Measurements from ENCODE around the gene PPIP5K2. TPM values are rescaled to one million over a fixed set of nuclear protein-coding genes. Genes with fewer than 3 reads are reported as not detected.
A peak's percentile ranks its signal among the peaks of the same experiment; 100 is the strongest.
"Not testable (repeated sequence)": the region's sequence is repeated elsewhere in the genome, so short reads cannot be mapped to it uniquely, and the experiment has no call there.

The PPIP5K2 gene
- 10 to 100 TPM; 53.7 to 66.6 TPM for total RNA-seq

DNA sequence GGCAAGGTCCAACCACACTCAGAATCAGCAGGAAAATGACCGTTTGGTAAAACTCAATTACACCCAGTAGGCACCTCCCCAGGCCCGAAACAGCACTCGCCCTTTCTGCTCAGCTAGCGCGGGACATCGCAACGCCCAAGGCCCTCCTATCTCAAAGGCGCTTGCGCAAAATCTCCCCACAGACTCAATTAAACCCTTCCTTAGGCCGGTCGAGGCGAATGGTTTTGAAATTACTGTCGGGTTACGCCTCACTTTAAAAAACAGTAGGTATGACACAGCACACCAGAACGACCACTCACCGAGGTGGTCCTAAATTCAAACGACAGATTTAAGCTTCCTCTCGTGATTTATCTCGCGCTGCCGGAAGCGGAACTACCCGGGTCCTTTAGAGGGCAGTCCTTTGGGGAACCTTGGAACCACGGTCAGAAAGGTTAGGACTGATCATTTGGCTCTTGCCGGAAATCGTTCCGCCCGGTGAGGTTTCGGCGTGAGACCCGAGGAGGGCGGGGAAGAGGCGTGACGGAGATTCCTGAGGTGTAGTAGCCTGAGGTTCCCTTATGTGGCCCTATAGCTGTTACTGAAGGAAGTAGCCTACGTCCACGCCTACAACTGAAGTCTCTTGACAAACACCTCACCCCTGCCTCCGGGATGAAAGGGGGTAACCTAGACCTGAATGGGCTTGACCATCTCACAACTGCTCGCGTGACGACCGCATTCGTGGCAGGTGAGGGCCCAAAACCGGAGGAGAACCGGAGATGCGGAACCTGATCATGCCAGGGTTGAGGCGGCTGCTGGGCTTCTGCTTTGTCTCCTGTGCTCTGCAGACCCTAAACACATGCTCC lies at the start of gene PPIP5K2, which contains the start of gene GIN1:
TSS of gene PPIP5K2 (plus strand) at position 537 of the 842 bp plus-strand sequence. CDS start 9,289 bp downstream, outside the sequence.
TSS of gene GIN1 (minus strand) at position 374 of the 842 bp plus-strand sequence. CDS start 11,431 bp downstream, outside the sequence.
- CTCF ChIA-PET, result interaction anchor here (0.6 to 1.8 kb wide), 11 partner anchors 18 to 438 kb away, joined by 3 to 7 read pairs (median 3); partner anchors contain the start of gene MACIR
- POLR2A ChIA-PET, result interaction anchor here (0.6 to 3.3 kb wide), 27 partner anchors 9 to 824 kb away, joined by 3 to 33 read pairs (median 5); partner anchors contain the start of genes MACIR and SLCO4C1
- Mint-ChIP-seq H3K27me3 (no peaks in the 10 kb centered on the region), H3K36me3 (ENCODE audit: low read depth) (peaks cover 16% of the 10 kb centered on the region), H3K9me3 (no peaks in the 10 kb centered on the region), H3K4me1 (peaks cover 48% of the 10 kb centered on the region), H3K4me3 (peak within 1 kb of the TSS; percentile 92), H3K27ac (peak within 1 kb of the TSS; percentile 99)
- peak; percentile 98 for DNase-seq

DNA sequence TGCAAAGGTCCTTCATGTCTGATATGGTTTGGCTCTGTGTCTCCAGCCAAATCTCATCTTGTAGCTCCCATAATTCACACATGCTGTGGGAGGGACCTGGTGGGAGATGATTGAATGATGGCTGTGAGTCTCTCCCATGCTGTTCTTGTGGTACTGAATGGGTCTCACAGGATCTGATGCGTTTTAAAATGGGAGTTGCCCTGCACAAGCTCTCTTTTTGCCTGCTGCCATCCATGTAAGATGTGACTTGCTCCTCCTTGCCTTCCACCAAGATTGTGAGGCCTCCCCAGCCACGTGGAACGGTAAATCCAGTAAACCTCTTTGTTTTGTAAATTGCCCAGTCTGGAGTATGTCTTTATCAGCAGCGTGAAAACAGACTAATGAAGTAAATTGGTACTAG lies 46.6 kb upstream of the PPIP5K2 start:
- H3K27me3 Mint-ChIP-seq; DNase-seq; H3K4me3 Mint-ChIP-seq; POLR2A ChIA-PET; CTCF ChIA-PET; H3K4me1 Mint-ChIP-seq; H3K36me3 Mint-ChIP-seq (ENCODE audit: low read depth); H3K27ac Mint-ChIP-seq: not testable (repeated sequence)
- H3K9me3 Mint-ChIP-seq, result peaks cover 28% of the 10 kb centered on the region

DNA sequence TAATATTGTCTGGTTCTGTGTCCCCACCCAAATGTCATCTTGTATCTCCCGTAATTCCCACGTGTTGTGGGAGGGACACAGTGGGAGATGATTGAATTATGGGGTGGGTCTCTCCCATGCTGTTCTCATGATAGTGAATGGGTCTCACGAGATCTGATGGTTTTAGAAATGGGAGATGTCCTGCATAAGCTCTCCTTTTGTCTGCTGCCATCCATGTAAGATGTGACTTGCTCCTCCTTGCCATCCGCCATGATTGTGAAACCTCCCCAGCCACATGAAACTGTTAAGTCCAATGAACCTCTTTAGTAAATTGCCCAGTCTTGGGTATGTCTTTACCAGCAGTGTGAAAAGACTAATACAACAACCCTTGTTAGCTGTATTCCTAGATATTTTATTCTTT lies 44.7 kb upstream of the PPIP5K2 start:
- CTCF ChIA-PET, result no interaction called here
- Mint-ChIP-seq H3K4me3 (no peak overlapping the region), H3K4me1 (no peaks in the 10 kb centered on the region), H3K9me3 (peaks cover 30% of the 10 kb centered on the region), H3K36me3 (ENCODE audit: low read depth) (no peaks in the 10 kb centered on the region), H3K27ac (no peak overlapping the region), H3K27me3 (peaks cover 4% of the 10 kb centered on the region)
- POLR2A ChIA-PET, result no interaction called here
- no peak for DNase-seq

DNA sequence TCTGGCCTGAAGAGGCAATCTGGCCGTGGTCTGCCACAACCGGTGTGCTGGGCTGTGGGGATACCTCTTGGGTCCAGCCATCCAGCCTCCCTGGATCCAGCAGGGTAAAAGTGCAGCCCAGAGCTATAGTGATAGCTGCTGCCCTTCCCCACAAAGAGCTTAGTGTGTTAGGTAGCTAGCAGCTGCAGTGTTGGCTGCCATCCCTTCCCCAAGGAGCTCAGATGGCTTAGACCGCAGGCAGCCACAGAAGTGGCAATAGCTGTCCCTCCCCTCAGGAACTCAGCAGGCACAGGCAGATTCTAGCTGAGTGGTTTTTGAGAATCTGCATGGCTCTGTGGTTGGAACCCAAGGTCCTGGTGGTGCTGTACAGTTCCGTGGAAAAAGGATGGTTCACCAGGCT lies 40.3 kb upstream of the PPIP5K2 start:
- peaks cover 4% of the 10 kb centered on the region for H3K27me3 Mint-ChIP-seq
- H3K9me3 Mint-ChIP-seq, result peaks cover 39% of the 10 kb centered on the region
- no peak overlapping the region for H3K4me3 Mint-ChIP-seq
- H3K4me1 Mint-ChIP-seq, result no peaks in the 10 kb centered on the region
- ChIA-PET CTCF (no interaction called here), POLR2A (no interaction called here)
- H3K36me3 Mint-ChIP-seq (ENCODE audit: low read depth), result peaks cover 10% of the 10 kb centered on the region
- no peak overlapping the region for H3K27ac Mint-ChIP-seq
- DNase-seq, result no peak

DNA sequence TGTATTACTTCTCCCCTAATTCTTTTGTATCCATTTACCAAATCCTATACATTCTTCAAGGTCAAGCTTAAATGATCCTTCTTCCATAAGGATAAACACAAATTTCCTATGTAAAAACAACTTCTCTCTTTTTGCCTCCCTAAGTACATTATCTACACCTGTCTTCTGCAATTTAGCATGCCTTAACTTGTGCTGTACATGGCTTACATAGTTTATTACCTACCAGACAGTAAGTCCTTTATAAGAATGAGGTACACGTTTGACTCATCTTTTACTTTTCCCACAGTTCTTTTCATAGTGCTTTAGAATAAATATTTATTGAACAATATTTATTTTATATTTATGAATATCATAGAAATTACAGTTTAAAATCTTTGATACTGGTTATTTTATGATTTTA lies 33.6 kb upstream of the PPIP5K2 start:
- DNase-seq, result no peak
- peaks cover 31% of the 10 kb centered on the region for H3K36me3 Mint-ChIP-seq (ENCODE audit: low read depth)
- no peaks in the 10 kb centered on the region for H3K4me1 Mint-ChIP-seq
- no peak overlapping the region for H3K4me3 Mint-ChIP-seq
- H3K27me3 Mint-ChIP-seq, result no peaks in the 10 kb centered on the region
- POLR2A ChIA-PET, result no interaction called here
- H3K9me3 Mint-ChIP-seq, result peaks cover 14% of the 10 kb centered on the region
- no peak overlapping the region for H3K27ac Mint-ChIP-seq
- CTCF ChIA-PET, result no interaction called here

DNA sequence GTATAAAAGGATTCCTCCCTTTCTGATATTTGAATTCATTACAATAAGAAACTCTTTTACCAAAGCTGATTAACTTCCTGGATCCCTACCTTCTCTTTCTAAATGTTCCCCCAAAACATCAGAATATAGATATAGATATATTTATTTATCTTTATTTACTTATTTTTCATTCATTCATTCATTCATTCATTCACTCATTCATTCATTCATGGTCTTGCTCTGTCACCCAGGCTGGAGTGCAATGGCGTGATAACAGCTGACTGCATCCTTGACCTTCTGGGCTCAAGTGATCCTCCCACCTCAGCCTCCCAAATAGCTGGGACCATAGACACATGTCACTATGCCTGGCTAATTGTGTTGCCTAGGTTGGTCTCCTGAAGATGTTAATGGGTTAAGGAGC lies 30.8 kb upstream of the PPIP5K2 start:
- Mint-ChIP-seq H3K27ac (no peak overlapping the region), H3K9me3 (peaks cover under 1% of the 10 kb centered on the region), H3K36me3 (ENCODE audit: low read depth) (peaks cover 39% of the 10 kb centered on the region), H3K4me3 (no peak overlapping the region), H3K27me3 (no peaks in the 10 kb centered on the region), H3K4me1 (no peaks in the 10 kb centered on the region)
- ChIA-PET POLR2A (no interaction called here), CTCF (interaction anchor here (1.5 kb wide), 1 partner anchor 127 kb away, joined by 3 read pairs; no protein-coding TSS in a partner anchor)
- no peak for DNase-seq

DNA sequence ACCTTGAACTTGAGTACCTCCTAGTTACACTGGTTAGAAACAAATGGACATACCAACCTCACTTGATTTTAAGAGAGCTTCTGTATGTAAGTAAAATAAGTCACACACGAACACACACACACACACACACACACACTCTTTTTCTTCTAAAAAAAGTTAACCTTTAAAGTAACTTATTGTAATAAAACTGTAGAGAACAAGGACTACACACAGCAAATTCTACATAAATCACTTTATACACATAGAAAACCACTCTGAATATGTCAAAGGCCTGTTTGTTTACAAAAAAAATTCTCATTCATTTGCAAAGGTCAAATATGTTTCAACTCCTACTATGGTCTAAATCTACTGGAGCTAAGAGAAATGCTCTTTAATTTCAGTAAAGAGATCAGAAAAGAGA lies 29.3 kb upstream of the PPIP5K2 start:
- H3K4me1 Mint-ChIP-seq, result no peaks in the 10 kb centered on the region
- H3K27me3 Mint-ChIP-seq, result no peaks in the 10 kb centered on the region
- peaks cover 27% of the 10 kb centered on the region for H3K36me3 Mint-ChIP-seq (ENCODE audit: low read depth)
- H3K9me3 Mint-ChIP-seq, result no peaks in the 10 kb centered on the region
- ChIA-PET CTCF (interaction anchor here (1.5 kb wide), 1 partner anchor 125 kb away, joined by 3 read pairs; no protein-coding TSS in a partner anchor), POLR2A (no interaction called here)
- H3K4me3 Mint-ChIP-seq, result no peak overlapping the region
- no peak overlapping the region for H3K27ac Mint-ChIP-seq
- no peak for DNase-seq

- H3K36me3 Mint-ChIP-seq (ENCODE audit: low read depth), result peaks cover 24% of the 10 kb centered on the region
- H3K9me3 Mint-ChIP-seq, result no peaks in the 10 kb centered on the region
- H3K27me3 Mint-ChIP-seq, result no peaks in the 10 kb centered on the region
- no peak overlapping the region for H3K27ac Mint-ChIP-seq
- POLR2A ChIA-PET, result no interaction called here
- CTCF ChIA-PET, result no interaction called here
- H3K4me1 Mint-ChIP-seq, result no peaks in the 10 kb centered on the region
- no peak overlapping the region for H3K4me3 Mint-ChIP-seq
- no peak for DNase-seq
Observed at GRCh38 chr5:103092676-103093075, 27.4 kb upstream of the PPIP5K2 start.

- Mint-ChIP-seq H3K4me3 (no peak overlapping the region), H3K4me1 (no peaks in the 10 kb centered on the region), H3K9me3 (no peaks in the 10 kb centered on the region), H3K27ac (no peak overlapping the region), H3K27me3 (no peaks in the 10 kb centered on the region), H3K36me3 (ENCODE audit: low read depth) (peaks cover 18% of the 10 kb centered on the region)
- ChIA-PET POLR2A (no interaction called here), CTCF (no interaction called here)
- DNase-seq, result no peak
Observed at GRCh38 chr5:103093727-103094126, 26.4 kb upstream of the PPIP5K2 start.

DNA sequence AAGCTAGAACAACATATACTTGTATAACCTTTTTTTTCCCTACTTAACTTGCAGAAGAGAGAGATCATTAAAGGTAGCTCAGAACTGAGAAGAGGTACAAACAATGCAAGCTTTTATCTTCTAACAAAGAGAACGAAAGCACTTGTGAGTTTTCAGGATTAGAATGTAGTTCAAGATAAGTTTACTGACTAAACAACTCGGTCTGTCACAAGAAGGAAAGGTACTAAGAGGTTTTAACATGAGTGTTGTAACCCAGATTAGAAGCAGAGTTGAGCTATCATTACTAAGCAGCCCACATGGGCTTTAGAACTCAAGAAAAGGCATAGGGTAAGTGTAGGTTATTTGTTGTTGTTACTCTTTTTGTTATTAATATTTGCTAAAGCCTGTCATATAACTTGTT lies 25.4 kb upstream of the PPIP5K2 start:
- H3K27me3 Mint-ChIP-seq, result no peaks in the 10 kb centered on the region
- no peaks in the 10 kb centered on the region for H3K4me1 Mint-ChIP-seq
- DNase-seq, result no peak
- H3K9me3 Mint-ChIP-seq, result no peaks in the 10 kb centered on the region
- POLR2A ChIA-PET, result no interaction called here
- peaks cover 20% of the 10 kb centered on the region for H3K36me3 Mint-ChIP-seq (ENCODE audit: low read depth)
- CTCF ChIA-PET, result no interaction called here
- H3K4me3 Mint-ChIP-seq, result no peak overlapping the region
- H3K27ac Mint-ChIP-seq, result no peak overlapping the region

GRCh38 chr5:103098993-103099392 lies 21.1 kb upstream of the PPIP5K2 start:
- no peak overlapping the region for H3K4me3 Mint-ChIP-seq
- peaks cover 12% of the 10 kb centered on the region for H3K36me3 Mint-ChIP-seq (ENCODE audit: low read depth)
- POLR2A ChIA-PET, result no interaction called here
- peaks cover 1% of the 10 kb centered on the region for H3K4me1 Mint-ChIP-seq
- H3K9me3 Mint-ChIP-seq, result no peaks in the 10 kb centered on the region
- CTCF ChIA-PET, result no interaction called here
- H3K27me3 Mint-ChIP-seq, result no peaks in the 10 kb centered on the region
- no peak for DNase-seq
- no peak overlapping the region for H3K27ac Mint-ChIP-seq

GRCh38 chr5:103101079-103101750 lies 18.9 kb upstream of the PPIP5K2 start:
- ChIA-PET CTCF (no interaction called here), POLR2A (no interaction called here)
- Mint-ChIP-seq H3K4me1 (peaks cover 1% of the 10 kb centered on the region), H3K36me3 (ENCODE audit: low read depth) (peaks cover 18% of the 10 kb centered on the region), H3K4me3 (no peak overlapping the region), H3K27me3 (no peaks in the 10 kb centered on the region), H3K27ac (no peak overlapping the region), H3K9me3 (no peaks in the 10 kb centered on the region)
- DNase-seq, result no peak

DNA sequence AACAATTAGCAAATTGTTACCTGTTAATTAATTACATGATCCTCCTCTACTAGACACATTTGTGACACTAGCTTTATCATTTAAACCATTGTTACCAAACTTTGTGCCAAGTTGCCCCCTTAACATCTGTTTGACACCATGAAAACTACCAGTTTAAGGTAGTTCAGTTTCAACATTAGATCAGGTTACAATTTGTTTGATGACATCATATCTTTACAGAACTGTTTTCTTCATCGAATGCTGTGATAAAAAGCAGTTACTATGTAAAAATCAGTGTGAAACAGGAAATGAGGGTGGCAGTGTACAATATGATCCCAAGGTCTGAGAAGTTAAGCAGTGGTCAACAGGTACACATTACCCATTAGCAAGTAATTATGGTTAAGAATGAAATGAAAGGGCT lies 17.9 kb upstream of the PPIP5K2 start:
- DNase-seq, result no peak
- CTCF ChIA-PET, result no interaction called here
- Mint-ChIP-seq H3K9me3 (no peaks in the 10 kb centered on the region), H3K36me3 (ENCODE audit: low read depth) (peaks cover 17% of the 10 kb centered on the region), H3K27ac (no peak overlapping the region), H3K27me3 (no peaks in the 10 kb centered on the region), H3K4me3 (no peak overlapping the region), H3K4me1 (peaks cover 1% of the 10 kb centered on the region)
- POLR2A ChIA-PET, result no interaction called here
